GM08714 (cell line): ENCODE measurements around the gene LASP1.
"Not testable (repeated sequence)": the region's sequence is repeated elsewhere in the genome, so short reads cannot be mapped to it uniquely, and the experiment has no call there.

Source experiments
- H3K4me3 ChIP-seq: fragments of 200-500 bp; sonication (Bioruptor generic); 2 replicates; pipeline ENCODE4 v1.5.1; 2014; ENCODE audit warnings: mild to moderate bottlenecking, low read length, inconsistent platforms
- ZNF274 ChIP-seq: IDR thresholded peaks from 2 replicates; pipeline ENCODE4 v1.6.1; 2012; ENCODE audit warnings: mild to moderate bottlenecking, low read depth, low read length

LASP1 gene

DNA sequence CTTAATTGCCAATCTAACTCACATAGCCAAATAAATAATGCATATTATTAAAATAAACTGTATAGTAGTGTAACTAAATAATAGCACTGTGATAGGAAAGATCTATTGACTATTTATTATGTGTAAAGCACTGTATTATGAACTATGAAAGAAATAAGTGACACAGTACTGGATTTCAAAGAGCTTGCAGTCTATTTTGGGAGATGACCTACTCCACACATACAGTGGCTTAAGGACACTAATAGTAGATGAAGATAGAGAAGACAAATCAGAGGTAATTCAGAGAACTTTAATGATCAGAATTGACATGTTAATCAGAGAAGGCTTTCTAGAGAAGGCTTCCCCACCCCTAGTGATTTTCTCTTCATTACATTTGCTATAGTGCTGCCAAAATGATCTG, 70.1 kb downstream of the LASP1 start:
- H3K4me3 ChIP-seq, result no peak overlapping the region
- no peak for TF ChIP-seq ZNF274

- no peak overlapping the region for H3K4me3 ChIP-seq
- no peak for TF ChIP-seq ZNF274
Observed at GRCh38 chr17:38940404-38940803, 70.5 kb downstream of the LASP1 start.

- no peak overlapping the region for H3K4me3 ChIP-seq
- no peak for TF ChIP-seq ZNF274
Observed at GRCh38 chr17:38942696-38943334, 73.0 kb downstream of the LASP1 start.

DNA sequence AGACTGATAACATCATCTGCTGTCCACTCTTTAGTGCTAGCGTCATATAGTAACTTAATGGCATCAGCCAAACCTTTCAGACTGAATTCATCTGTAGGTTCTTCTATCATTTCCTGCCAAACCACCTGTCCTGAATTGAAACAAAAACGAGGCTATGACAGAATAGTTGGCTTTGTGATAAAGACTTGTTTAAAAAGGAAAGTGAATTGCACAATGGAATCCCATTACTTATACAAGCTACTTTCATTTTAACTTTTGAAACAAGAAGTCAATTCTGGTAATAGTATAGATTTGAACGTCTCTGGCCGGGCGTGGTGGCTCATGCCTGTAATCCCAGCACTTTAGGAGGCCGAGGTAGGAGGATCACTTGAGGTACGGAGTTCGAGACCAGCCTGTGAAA, 73.7 kb downstream of the LASP1 start:
- no peak for TF ChIP-seq ZNF274

DNA sequence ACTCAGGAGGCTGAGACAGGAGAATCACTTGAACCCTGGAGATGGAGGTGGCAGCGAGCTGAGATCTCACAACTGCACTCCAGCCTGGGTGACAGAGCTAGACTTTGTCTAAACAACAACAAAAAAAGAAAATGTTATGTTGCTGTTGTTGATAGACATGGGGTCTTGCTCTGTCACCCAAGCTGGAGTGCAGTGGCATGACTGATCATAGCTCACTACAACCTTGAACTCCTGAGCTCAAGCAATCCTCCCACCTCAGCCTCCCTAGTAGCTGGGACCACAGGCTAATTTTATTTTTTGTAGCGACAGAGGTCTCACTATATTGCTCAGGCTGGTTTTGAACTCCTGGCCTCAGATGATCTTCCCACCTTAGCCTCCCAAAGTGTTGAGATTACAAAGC, 77.3 kb downstream of the LASP1 start:
- no peak overlapping the region for H3K4me3 ChIP-seq
- TF ChIP-seq ZNF274, result no peak

More for the DNA sequence above, 73.7 kb downstream of the LASP1 start:
- H3K4me3 ChIP-seq, result no peak overlapping the region

- not testable (repeated sequence) for H3K4me3 ChIP-seq
Observed at GRCh38 chr17:38953800-38954199, 83.9 kb downstream of the LASP1 start.

- no peak for TF ChIP-seq ZNF274
- no peak overlapping the region for H3K4me3 ChIP-seq
Observed at GRCh38 chr17:38958326-38958725, 88.5 kb downstream of the LASP1 start.

- no peak overlapping the region for H3K4me3 ChIP-seq
- TF ChIP-seq ZNF274, result no peak
Observed at GRCh38 chr17:38958756-38959155, 88.9 kb downstream of the LASP1 start.

GRCh38 chr17:38959508-38959907, 89.7 kb downstream of the LASP1 start:
- H3K4me3 ChIP-seq, result no peak overlapping the region
- TF ChIP-seq ZNF274, result no peak

- no peak overlapping the region for H3K4me3 ChIP-seq
- no peak for TF ChIP-seq ZNF274
Observed at GRCh38 chr17:38960402-38960801, 90.5 kb downstream of the LASP1 start.

DNA sequence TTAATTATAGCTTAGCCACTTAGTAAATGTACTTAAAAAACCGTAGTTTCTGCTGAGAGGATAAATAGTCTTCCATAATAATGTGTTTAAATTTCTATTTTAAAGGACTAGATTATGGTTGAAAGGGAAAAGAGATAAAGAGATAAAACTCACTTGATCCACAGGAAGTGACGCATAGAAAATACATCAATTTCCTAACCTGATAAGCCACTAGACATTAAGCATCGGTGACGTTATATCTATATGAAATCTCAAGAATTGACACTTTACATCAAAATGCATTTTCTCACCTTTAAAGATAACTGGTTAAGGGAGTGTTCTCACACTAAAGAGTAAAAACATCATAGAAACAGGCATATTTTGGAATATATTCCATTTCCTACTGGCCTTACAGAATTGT, 91.6 kb downstream of the LASP1 start:
- no peak overlapping the region for H3K4me3 ChIP-seq
- TF ChIP-seq ZNF274, result no peak

DNA sequence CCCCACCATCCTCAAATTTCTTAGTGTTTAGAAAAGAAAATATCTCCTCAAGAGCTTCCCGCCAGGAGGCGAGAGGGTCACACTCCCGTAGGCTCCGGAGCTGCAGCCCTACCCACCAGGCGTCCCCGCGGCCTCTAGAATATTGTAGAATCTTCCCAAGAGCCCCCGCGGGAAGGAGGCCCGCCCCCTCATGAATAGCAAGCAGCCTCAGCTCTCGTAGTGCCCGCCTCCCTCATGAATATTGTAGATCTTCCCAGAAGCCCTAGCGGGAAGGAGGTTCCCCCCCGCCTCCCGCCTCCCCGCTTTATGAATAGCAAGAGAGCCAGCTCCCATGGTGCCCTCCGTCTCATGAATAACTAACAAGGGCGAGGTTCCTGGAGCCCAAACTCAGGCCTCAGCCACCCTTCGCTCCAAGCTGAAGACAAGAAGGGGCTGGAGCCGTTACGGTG, 97.5 kb downstream of the LASP1 start, which contains the start of gene FBXO47:
Gene FBXO47 (minus strand): TSS at position 114 of the 449 bp plus-strand sequence. CDS start 4,378 bp downstream, outside the sequence.
- no peak for TF ChIP-seq ZNF274
- no peak within 1 kb of the TSS for H3K4me3 ChIP-seq

DNA sequence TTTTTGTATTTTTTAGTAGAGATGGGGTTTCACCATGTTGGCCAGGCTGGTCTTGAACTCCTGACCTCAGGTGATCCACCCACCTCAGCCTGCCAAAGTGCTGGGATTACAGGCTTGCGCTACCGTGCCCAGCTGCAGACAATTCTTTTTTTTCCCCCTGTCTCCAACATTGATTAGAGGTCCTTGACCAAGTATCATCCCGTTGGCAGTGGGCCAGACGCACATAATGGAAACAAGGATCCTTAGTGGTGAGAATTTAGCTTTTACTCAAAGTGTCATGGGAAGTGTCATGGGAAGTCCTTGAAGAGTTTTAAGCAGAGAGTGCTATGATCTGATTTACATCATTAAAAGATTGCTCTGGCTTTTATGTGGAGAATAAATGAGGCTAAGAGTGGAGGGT, 99.4 kb downstream of the LASP1 start:
- no peak for TF ChIP-seq ZNF274
- H3K4me3 ChIP-seq, result no peak overlapping the region

GRCh38 chr17:38970128-38970527, 100.3 kb downstream of the LASP1 start:
- no peak for TF ChIP-seq ZNF274
- H3K4me3 ChIP-seq, result no peak overlapping the region

DNA sequence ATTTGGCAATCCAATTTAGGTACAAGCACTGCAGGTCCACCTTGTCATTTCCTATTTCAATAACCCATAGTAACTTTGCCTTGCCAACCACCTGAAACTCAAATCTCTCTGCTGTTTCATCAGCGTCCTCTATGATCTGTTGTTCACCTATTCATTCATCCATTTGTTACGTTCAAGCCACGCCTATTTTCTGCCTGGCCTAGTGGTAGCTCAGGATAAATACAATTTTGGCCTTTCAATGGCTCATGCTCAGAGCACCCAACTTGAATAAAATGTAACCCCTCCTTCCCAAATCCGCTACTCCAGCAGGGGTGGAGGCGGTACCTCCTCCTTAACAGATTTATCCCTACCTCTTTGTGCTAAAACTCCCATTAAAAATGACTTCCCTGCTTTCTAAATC, 100.9 kb downstream of the LASP1 start:
- no peak for TF ChIP-seq ZNF274
- no peak overlapping the region for H3K4me3 ChIP-seq
